ENCODE results near the gene ACOT11. TPM values are rescaled to one million over a fixed set of nuclear protein-coding genes. Genes with fewer than 3 reads are reported as not detected.

ACOT11 gene
- total and polyA plus RNA-seq, 7 donors: 8.9 to 40.9 (median 22.1) TPM

DNA sequence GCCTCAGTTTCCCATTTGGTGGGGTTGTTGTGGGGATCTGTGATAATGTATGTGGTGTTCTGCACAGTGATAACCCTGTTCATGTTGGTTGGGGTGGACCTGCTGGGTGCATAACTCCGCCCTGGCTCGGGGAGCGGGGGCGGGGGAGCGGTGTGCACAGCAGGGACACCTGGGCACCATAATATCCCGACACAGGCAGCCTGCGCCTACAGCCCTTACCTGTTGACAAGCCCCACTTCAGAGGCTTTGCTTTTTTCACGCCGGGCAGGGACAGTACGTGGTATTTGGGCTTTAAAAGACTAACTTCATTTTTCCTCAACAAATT, 48.0 kb upstream of the ACOT11 start:
- intact Hi-C loops (cut with DNase I): no loop called here
- 15 to 69% methylated on average over 10 of the region's 10 CpGs for WGBS, 2 donors
- DNase-seq: no peak
- Histone ChIP-seq H3K4me3 (peak overlapping the region in 1 of 4 donors; percentile 51), H3K9me3 (no peaks in the 10 kb centered on the region), H3K4me1 (peaks cover 0 to 17% (median 15%) of the 10 kb centered on the region in 4 donors), H3K27me3 (no peaks in the 10 kb centered on the region), H3K36me3 (no peaks in the 10 kb centered on the region), H3K27ac (peak overlapping the region in 1 of 4 donors; percentile 55)
- TF ChIP-seq POLR2A (IDR thresholded peaks at IDR 0.05): no peak
- TF ChIP-seq, protein P1, sequence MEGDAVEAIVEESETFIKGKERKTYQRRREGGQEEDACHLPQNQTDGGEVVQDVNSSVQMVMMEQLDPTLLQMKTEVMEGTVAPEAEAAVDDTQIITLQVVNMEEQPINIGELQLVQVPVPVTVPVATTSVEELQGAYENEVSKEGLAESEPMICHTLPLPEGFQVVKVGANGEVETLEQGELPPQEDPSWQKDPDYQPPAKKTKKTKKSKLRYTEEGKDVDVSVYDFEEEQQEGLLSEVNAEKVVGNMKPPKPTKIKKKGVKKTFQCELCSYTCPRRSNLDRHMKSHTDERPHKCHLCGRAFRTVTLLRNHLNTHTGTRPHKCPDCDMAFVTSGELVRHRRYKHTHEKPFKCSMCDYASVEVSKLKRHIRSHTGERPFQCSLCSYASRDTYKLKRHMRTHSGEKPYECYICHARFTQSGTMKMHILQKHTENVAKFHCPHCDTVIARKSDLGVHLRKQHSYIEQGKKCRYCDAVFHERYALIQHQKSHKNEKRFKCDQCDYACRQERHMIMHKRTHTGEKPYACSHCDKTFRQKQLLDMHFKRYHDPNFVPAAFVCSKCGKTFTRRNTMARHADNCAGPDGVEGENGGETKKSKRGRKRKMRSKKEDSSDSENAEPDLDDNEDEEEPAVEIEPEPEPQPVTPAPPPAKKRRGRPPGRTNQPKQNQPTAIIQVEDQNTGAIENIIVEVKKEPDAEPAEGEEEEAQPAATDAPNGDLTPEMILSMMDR (IDR thresholded peaks at IDR 0.05): no peak
- no peak for TF ChIP-seq POLR2AphosphoS5 (IDR thresholded peaks at IDR 0.05)
- no peak for TF ChIP-seq EP300 (IDR thresholded peaks at IDR 0.05)

GRCh38 chr1:54501849-54502248, 46.2 kb upstream of the ACOT11 start:
- Histone ChIP-seq H3K4me1 (peaks cover 0 to 17% (median 15%) of the 10 kb centered on the region in 4 donors), H3K4me3 (no peak overlapping the region), H3K9me3 (no peaks in the 10 kb centered on the region), H3K27ac (no peak overlapping the region), H3K36me3 (no peaks in the 10 kb centered on the region), H3K27me3 (no peaks in the 10 kb centered on the region)
- intact Hi-C loops (cut with DNase I): loop anchor here (1.0 kb wide), 1 partner anchor 38 kb away; no protein-coding TSS in a partner anchor
- WGBS, 2 donors: 83 to 88% methylated on average over 5 of the region's 5 CpGs
- TF ChIP-seq EP300 (IDR thresholded peaks at IDR 0.05): no peak
- TF ChIP-seq, protein P1 (IDR thresholded peaks at IDR 0.05): no peak
- DNase-seq: no peak

DNA sequence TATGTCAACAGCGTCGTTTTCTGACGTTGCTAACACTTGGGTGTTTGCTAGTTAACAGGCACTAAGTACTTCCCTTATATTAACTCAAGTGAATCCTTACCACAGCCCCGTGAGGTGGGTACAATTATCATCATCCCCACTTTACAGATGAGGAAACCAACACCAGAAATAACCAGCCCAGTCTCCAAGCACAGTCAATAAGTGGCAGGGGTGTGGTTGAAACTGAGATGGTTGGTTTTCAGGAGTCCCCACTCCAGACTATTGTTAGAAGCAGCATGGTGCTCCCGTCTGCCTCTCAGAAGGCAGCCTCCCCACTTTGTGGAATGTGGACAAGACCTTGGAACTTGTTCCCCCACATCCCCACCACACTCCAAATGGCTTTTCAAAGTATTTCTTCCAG, 45.7 kb upstream of the ACOT11 start:
- WGBS, 2 donors: 71 to 82% methylated on average over 5 of the region's 5 CpGs
- no peak overlapping the region for H3K4me3 ChIP-seq
- intact Hi-C loops (cut with DNase I): loop anchor here (1.0 kb wide), 1 partner anchor 38 kb away; no protein-coding TSS in a partner anchor
- no peaks in the 10 kb centered on the region for H3K36me3 ChIP-seq
- no peaks in the 10 kb centered on the region for H3K27me3 ChIP-seq
- no peak overlapping the region for H3K27ac ChIP-seq
- peaks cover 0 to 17% (median 15%) of the 10 kb centered on the region in 4 donors for H3K4me1 ChIP-seq
- no peak for TF ChIP-seq POLR2A (IDR thresholded peaks at IDR 0.05)
- TF ChIP-seq, protein P1 (IDR thresholded peaks at IDR 0.05): no peak
- TF ChIP-seq EP300 (IDR thresholded peaks at IDR 0.05): no peak
- no peak for TF ChIP-seq POLR2AphosphoS5 (IDR thresholded peaks at IDR 0.05)
- DNase-seq: no peak
- no peaks in the 10 kb centered on the region for H3K9me3 ChIP-seq

- no peak for DNase-seq
- Histone ChIP-seq H3K4me1 (no peaks in the 10 kb centered on the region), H3K4me3 (no peak overlapping the region), H3K27me3 (no peaks in the 10 kb centered on the region), H3K36me3 (no peaks in the 10 kb centered on the region), H3K9me3 (no peaks in the 10 kb centered on the region), H3K27ac (no peak overlapping the region)
- WGBS, 2 donors: 79 to 82% methylated on average over 6 of the region's 6 CpGs
- intact Hi-C loops (cut with DNase I): no loop called here
- TF ChIP-seq POLR2AphosphoS5 (IDR thresholded peaks at IDR 0.05) (no peak), POLR2A (IDR thresholded peaks at IDR 0.05) (no peak), EP300 (IDR thresholded peaks at IDR 0.05) (no peak)
- TF ChIP-seq, protein P1 (IDR thresholded peaks at IDR 0.05): no peak
These were observed 41.4 kb upstream of the ACOT11 start for GRCh38 chr1:54506594-54506993.

Measured in sigmoid colon (tissue), 7 donors.